Panc1 (cell line): ENCODE data around the gene PHIP. TPM values are rescaled to one million over a fixed set of nuclear protein-coding genes. Genes with fewer than 3 reads are reported as not detected.

Experiments used
- ATAC-seq: fragments of 200-7000 bp; cut with Tn5 transposase; 2 replicates; pipeline ENCODE4 v1.9.1; 2020; ENCODE audit warnings: mild to moderate bottlenecking, moderate library complexity
- BruUV-seq: library from RNA; stranded (reverse); fragments of 400-500 nt; replicated peaks from 2 replicates; lab custom pipeline; 2021; lab: Mats Ljungman, UMichigan
- CTCF ChIA-PET: fragments of 300-600 bp; sonication (Branson Sonifier 250); formaldehyde crosslinking; loops from one replicate; lab custom pipeline; 2022; ENCODE audit warnings: antibody characterized with exemption; lab: Charles Lee
- POLR2A ChIA-PET: fragments of 300-600 bp; sonication (Branson Sonifier 250); formaldehyde crosslinking; loops from one replicate; lab custom pipeline; 2022; ENCODE audit warnings: antibody characterized with exemption; lab: Charles Lee
- DNase-seq: peaks from one replicate; pipeline ENCODE4 v3.0.0-alpha.2; 2010; ENCODE audit warnings: low read depth, low spot score
- H3K27ac ChIP-seq: 2 replicates; pipeline ENCODE4 v1.5.1; 2011; ENCODE audit warnings: mild to moderate bottlenecking, low read length, inconsistent platforms
- H3K27me3 ChIP-seq: fragments of 200-500 bp; sonication (Bioruptor generic); 2 replicates; pipeline ENCODE4 v1.6.0; 2014; ENCODE audit warnings: low read length, inconsistent platforms; ENCODE audit not compliant: control insufficient read depth, insufficient read depth
- H3K36me3 ChIP-seq: fragments of 200-500 bp; sonication (Bioruptor generic); 2 replicates; pipeline ENCODE4 v1.5.1; 2014; ENCODE audit warnings: inconsistent platforms, mild to moderate bottlenecking, low read length, moderate library complexity; ENCODE audit not compliant: control insufficient read depth, insufficient read depth
- H3K4me1 ChIP-seq: 2 replicates; pipeline ENCODE4 v1.5.1; 2011; ENCODE audit warnings: inconsistent platforms, mild to moderate bottlenecking, low read length, moderate library complexity; ENCODE audit not compliant: control insufficient read depth, insufficient read depth
- H3K4me3 ChIP-seq, 2 experiments: 2 replicates each; pipeline ENCODE4 v1.5.1; 2011 to 2012; ENCODE audit warnings: low read depth in 2 of 2, low read length in 2 of 2, mild to moderate bottlenecking in 2 of 2, inconsistent platforms in 1 of 2, moderate library complexity in 1 of 2
- H3K9me3 ChIP-seq: fragments of 200-500 bp; sonication (Bioruptor generic); 2 replicates; pipeline ENCODE4 v1.5.1; 2014; ENCODE audit warnings: low read depth, mild to moderate bottlenecking, inconsistent platforms, low read length, moderate library complexity; ENCODE audit not compliant: control insufficient read depth, insufficient read depth
- POLR2AphosphoS5 ChIP-seq: IDR thresholded peaks from 2 replicates; pipeline ENCODE4 v1.6.1; 2012; ENCODE audit warnings: mild to moderate bottlenecking, low read depth, low read length, moderate library complexity
- SIN3A ChIP-seq: IDR thresholded peaks from 2 replicates; pipeline ENCODE4 v1.6.1; 2012; ENCODE audit warnings: low read depth, mild to moderate bottlenecking, low read length, moderate library complexity, borderline replicate concordance; ENCODE audit not compliant: insufficient read depth
- TCF7L2 ChIP-seq: IDR thresholded peaks from 2 replicates; pipeline ENCODE4 v1.6.1; 2011; ENCODE audit warnings: mild to moderate bottlenecking, low read depth, low read length, inconsistent platforms
- in situ Hi-C: cut with HindIII; loops from 2 replicates; pipeline ENCODE4 v1.10.0; 2016; ENCODE audit warnings: low sequenced_read_pairs, low pct_unique_long_range_greater_than_20kb
- intact Hi-C: fragments of 100-400 bp; cut with micrococcal nuclease; formaldehyde crosslinking; loops from one replicate; pipeline ENCODE4 v1.10.0; 2022; ENCODE audit not compliant: unreplicated experiment
- total RNA-seq: library from RNA; stranded (reverse); gene quantifications from one replicate; pipeline ENCODE4 v1.2.1, GENCODE V29; 2021; ENCODE audit not compliant: unreplicated experiment
- TF ChIP-seq, protein P1 (sequence below), 2 experiments: IDR thresholded peaks; 2 replicates each; pipeline ENCODE4 v1.6.1; 2011 to 2012; ENCODE audit warnings: low read depth in 2 of 2, control low read depth in 1 of 2, low read length in 1 of 2, mild to moderate bottlenecking in 1 of 2, moderate library complexity in 1 of 2; ENCODE audit not compliant: insufficient read depth in 1 of 2
- TF ChIP-seq, protein P2 (sequence below): fragments of 450-650 bp; IDR thresholded peaks from 2 replicates; pipeline ENCODE4 v1.5.1; 2017; ENCODE audit warnings: mild to moderate bottlenecking

PHIP gene
- total RNA-seq, 1 experiment from 2014 or later = 28.0 TPM

DNA sequence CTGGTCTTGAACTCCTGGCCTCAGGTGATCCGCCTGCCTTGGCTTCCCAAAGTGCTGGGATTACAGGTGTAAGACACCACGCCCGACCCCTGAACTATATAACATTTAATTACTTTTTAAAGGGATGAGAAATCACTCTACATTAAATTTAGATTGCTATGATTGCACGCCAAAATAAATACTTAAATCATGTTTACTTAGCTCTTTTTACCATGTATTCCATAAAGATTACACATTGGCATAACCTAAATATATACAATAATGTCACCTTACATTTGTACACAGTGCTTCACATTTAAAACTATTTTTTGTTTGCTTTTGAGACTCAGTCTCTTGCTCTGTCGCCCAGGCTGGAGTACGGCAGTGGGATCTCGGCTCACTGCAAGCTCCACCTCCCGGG is 124.3 kb downstream of the PHIP start:
- intact Hi-C loops = no loop called here
- peaks cover 11% of the 10 kb centered on the region; the same call in 1 of the 2 replicates for H3K9me3 ChIP-seq
- DNase-seq (no peak), ATAC-seq (no peak)
- no peaks in the 10 kb centered on the region for H3K4me1 ChIP-seq
- H3K27me3 ChIP-seq = no peaks in the 10 kb centered on the region
- H3K36me3 ChIP-seq = peaks cover 35% of the 10 kb centered on the region
- no peak overlapping the region for H3K4me3 ChIP-seq
- in situ Hi-C loops = no loop called here
- CTCF ChIA-PET = no interaction called here
- POLR2A ChIA-PET = no interaction called here
- BruUV-seq = no TSS peak
- H3K27ac ChIP-seq = no peak overlapping the region
- TF ChIP-seq TCF7L2 = no peak
- TF ChIP-seq, protein P1, sequence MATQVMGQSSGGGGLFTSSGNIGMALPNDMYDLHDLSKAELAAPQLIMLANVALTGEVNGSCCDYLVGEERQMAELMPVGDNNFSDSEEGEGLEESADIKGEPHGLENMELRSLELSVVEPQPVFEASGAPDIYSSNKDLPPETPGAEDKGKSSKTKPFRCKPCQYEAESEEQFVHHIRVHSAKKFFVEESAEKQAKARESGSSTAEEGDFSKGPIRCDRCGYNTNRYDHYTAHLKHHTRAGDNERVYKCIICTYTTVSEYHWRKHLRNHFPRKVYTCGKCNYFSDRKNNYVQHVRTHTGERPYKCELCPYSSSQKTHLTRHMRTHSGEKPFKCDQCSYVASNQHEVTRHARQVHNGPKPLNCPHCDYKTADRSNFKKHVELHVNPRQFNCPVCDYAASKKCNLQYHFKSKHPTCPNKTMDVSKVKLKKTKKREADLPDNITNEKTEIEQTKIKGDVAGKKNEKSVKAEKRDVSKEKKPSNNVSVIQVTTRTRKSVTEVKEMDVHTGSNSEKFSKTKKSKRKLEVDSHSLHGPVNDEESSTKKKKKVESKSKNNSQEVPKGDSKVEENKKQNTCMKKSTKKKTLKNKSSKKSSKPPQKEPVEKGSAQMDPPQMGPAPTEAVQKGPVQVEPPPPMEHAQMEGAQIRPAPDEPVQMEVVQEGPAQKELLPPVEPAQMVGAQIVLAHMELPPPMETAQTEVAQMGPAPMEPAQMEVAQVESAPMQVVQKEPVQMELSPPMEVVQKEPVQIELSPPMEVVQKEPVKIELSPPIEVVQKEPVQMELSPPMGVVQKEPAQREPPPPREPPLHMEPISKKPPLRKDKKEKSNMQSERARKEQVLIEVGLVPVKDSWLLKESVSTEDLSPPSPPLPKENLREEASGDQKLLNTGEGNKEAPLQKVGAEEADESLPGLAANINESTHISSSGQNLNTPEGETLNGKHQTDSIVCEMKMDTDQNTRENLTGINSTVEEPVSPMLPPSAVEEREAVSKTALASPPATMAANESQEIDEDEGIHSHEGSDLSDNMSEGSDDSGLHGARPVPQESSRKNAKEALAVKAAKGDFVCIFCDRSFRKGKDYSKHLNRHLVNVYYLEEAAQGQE (IDR thresholded peaks at IDR 0.05; ENCODE audit: insufficient read depth in 1 of 2, low read depth in 2 of 2, low read length in 1 of 2) = no peak
- no peak for TF ChIP-seq POLR2AphosphoS5
- TF ChIP-seq SIN3A = no peak
- TF ChIP-seq, protein P2, sequence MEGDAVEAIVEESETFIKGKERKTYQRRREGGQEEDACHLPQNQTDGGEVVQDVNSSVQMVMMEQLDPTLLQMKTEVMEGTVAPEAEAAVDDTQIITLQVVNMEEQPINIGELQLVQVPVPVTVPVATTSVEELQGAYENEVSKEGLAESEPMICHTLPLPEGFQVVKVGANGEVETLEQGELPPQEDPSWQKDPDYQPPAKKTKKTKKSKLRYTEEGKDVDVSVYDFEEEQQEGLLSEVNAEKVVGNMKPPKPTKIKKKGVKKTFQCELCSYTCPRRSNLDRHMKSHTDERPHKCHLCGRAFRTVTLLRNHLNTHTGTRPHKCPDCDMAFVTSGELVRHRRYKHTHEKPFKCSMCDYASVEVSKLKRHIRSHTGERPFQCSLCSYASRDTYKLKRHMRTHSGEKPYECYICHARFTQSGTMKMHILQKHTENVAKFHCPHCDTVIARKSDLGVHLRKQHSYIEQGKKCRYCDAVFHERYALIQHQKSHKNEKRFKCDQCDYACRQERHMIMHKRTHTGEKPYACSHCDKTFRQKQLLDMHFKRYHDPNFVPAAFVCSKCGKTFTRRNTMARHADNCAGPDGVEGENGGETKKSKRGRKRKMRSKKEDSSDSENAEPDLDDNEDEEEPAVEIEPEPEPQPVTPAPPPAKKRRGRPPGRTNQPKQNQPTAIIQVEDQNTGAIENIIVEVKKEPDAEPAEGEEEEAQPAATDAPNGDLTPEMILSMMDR = no peak

DNA sequence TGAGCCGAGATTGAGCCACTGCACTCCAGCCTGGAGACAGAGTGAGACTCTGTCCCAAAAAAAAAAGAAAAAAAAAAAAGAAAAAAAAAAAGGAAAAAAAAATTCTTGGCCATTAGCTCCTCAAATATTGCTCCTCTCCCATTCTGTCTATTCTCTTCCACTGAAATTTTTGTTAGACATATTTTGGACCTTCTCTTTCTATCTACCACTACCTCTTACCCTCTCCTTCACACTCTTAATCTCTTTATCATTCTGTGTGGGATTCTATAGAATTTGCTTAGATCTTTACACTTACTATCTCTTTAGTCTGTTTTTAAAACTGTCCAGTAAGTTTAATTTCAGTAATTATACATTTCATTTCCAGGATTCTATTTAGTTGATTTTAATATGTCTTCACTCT is 125.7 kb downstream of the PHIP start:
- in situ Hi-C loops = no loop called here
- Histone ChIP-seq H3K27ac (no peak overlapping the region), H3K9me3 (peaks cover 11% of the 10 kb centered on the region; the same call in 1 of the 2 replicates), H3K4me1 (no peaks in the 10 kb centered on the region), H3K36me3 (peaks cover 35% of the 10 kb centered on the region), H3K27me3 (no peaks in the 10 kb centered on the region), H3K4me3 (no peak overlapping the region)
- intact Hi-C loops = no loop called here
- CTCF ChIA-PET = interaction anchor here (0.6 kb wide), 1 partner anchor 916 kb away, joined by 7 read pairs; no protein-coding TSS in a partner anchor
- TSS peak; percentile 10 for BruUV-seq
- ATAC-seq (no peak), DNase-seq (no peak)
- TF ChIP-seq POLR2AphosphoS5 (no peak), TCF7L2 (no peak), SIN3A (no peak)
- TF ChIP-seq, protein P2 = no peak
- TF ChIP-seq, protein P1 (IDR thresholded peaks at IDR 0.05; ENCODE audit: insufficient read depth in 1 of 2, low read depth in 2 of 2, low read length in 1 of 2) = no peak
- POLR2A ChIA-PET = interaction anchor here (0.7 kb wide), 1 partner anchor 120 kb away, joined by 4 read pairs; no protein-coding TSS in a partner anchor
